GM19099 (cell line): Measurements from ENCODE around the gene DOCK4.

Source experiments
- POLR2A ChIP-seq: IDR thresholded peaks from 3 replicates; pipeline ENCODE4 v1.6.1; 2011; ENCODE audit warnings: low read depth; ENCODE audit not compliant: insufficient read length; ENCODE audit errors: extremely low read depth

DOCK4 gene

DNA sequence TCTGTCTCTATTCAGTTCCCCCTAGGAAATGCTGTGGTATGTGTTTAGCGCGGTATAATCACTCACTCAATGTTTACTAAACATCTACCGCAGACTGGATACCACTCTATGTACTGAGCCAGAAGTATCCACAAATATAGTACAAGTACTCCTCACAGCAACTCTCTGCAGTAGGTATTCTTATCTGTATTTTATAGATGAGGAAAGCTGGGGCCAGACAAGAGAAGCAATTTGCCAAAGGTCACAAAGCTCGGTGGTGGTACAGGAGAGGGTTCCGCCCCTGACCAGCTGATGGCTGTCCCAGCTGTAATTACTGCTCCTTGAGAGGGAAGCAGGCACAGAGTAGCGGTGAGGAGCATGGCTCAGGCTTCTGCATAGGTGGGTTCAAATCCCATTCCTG is 184.1 kb downstream of the DOCK4 start:
- no peak for TF ChIP-seq POLR2A

DNA sequence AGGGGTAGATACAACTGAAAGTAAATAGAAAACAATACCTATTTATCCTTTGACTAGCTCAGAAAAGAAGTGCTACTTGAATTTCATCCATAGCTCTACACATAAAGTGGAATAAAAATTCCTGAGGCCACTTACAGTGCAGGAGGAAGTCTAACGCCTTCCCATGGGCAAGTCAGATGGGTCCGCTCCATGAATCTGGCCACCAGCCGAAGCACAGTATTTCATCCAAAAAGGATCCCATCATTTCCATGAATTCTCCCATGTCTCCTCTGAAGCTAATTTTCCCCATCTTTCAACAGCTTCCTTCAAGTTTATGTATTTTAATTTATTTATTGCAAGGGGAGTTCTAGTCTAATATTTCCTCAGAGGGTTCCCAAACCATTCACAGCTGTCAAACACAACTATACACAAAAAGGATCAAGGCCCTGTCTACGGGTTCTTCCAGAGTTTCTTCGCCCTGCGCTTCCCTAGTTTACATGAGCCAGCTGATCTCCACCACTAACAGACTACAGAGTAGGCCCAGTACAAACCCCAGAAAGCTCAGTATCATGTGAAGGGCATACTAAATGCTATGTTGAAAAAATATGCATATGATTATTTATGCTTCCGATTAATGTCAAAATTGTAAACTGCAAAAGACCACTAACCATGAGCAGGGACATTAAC is 184.7 kb downstream of the DOCK4 start:
- no peak for TF ChIP-seq POLR2A

DNA sequence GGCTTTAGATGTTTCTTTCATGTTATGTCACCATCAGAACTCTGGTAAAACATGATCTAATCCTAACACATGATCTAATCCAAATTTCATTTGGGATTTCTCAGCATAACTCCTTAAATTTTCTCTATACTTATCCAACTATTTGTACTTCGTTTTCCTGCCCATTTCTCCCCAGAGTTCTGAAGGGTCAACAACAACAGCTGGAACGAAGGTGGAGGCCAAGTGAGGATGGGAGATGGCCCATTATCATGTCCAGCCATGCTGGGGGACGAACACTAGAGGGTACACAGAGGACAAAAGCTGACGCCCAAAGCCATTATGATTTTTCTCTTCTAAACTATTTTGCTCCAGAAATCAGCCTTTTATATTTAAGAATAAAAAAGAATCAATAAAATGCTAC is 185.4 kb downstream of the DOCK4 start:
- TF ChIP-seq POLR2A, result no peak

DNA sequence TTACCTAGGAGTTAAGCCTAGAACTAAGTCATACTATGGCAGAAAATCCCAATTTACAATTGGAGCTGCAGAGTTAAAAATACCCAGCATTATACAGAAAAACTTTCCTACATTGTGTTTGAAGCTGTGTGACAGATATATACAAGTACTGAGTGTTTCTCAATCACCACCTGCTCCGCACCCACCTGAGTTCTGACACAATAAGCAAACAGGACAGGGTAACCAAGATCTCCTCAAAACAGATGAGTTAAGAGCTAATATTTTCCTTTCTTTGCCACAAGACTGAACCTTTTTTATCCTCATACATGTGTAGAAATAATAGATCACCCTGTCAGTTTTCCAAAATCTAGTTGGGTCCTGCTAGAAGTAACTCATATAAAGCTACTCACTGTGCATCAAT is 186.3 kb downstream of the DOCK4 start:
- TF ChIP-seq POLR2A, result no peak

DNA sequence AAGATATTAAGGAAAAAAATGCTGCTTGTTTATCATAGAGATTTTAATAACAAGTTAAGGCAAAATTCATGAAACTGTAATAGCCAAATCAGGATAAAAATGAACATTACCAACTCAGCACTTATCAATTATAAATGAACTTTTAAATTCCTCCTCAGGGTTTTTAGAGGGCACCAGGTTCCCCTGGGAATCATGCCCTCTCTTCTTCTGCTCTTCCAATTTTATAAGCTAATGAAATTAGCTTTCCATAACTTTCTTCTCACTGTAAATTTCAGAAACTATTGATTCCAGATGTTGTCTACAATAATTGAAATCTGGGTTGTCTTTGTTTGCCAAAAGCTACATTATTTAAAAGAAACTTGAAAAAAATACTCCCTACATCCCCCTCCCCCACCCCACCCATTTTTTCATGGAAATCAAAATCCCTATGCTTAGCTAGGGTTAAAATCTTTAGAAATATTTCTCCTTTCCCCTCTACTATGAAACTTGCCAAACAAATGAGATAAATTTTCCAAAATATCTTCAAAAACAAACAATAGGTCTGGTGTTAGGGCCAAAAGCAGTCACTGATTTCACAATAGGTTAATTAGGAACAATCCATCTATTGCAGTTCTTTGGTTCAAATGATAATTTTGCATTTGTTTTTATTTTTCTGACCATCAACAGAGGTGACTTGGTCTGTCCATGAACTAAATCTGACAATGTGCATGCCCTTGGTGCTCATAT is 187.7 kb downstream of the DOCK4 start:
- TF ChIP-seq POLR2A, result no peak

DNA sequence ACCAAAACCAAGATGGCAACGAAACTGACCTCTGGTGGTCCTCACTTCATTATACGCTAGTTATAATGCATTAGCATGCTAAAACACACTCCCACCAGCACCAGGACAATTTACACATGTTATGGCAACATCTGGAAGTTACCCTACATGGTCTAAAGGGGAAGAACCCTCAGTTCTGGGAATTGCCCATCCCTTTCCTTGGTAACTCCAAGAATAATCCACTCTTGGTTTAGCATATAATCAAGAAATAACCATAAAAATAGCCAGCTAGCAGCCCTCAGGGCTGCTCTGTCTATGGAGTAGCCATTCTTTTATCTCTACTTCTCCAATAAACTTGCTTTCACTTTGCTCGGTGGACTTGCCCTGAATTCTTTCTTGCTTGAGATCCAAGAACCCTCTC is 191.1 kb downstream of the DOCK4 start:
- TF ChIP-seq POLR2A, result no peak

DNA sequence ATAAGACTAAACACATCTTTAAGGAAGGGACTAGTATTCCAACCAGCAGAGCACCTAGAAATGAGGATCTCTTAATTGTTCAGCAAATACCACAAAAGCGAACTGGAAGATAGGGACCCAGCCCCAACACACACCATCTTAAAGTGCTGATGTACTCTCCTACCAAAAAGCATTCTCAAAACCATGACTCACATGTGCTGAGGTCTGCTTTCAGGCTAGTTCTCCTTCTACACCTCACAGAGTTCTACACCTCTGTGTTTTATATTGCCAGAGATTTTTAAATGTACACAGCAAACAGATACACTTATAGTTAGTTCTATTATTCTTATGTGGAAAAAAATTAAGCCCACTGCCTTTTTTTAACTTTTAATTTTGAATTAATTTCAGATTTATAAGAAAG is 191.9 kb downstream of the DOCK4 start:
- no peak for TF ChIP-seq POLR2A

DNA sequence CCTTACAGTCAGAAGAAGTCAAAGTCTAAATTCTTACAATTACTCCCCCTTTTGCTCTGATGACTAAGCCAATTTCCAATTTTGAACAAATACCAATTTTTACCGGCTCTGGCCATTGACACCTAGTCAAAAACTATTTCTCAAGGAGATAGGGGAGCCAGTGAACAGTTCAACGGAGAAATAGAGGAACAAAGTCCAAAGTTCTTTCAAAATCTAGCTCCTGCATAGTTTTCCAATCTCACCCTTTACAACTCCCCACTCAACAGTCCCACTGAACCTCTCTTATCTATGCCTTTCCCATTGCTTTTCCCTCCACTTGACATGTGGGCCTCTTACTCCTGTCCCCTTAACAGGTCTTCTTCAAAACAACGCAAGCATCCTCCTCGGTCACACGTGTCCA is 192.9 kb downstream of the DOCK4 start:
- TF ChIP-seq POLR2A, result no peak

DNA sequence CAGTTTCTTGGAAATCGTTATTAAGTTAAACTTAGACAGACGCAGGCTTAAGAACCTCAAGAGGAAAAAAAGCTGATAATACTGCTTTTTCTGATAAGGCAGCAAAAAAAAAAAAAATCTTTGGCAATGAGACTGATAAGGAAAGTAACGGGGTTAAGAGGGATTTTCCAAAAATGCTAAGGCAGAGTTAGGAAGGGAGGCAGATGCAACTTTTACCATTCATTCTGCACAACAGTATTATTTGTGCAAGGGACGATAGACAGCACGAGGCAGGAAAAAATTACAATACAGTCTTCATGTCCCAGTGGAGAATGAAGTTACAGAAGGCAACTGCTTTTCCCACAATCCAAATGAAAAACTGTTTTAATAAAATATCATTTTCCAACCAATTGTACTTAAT is 194.0 kb downstream of the DOCK4 start:
- TF ChIP-seq POLR2A, result no peak

DNA sequence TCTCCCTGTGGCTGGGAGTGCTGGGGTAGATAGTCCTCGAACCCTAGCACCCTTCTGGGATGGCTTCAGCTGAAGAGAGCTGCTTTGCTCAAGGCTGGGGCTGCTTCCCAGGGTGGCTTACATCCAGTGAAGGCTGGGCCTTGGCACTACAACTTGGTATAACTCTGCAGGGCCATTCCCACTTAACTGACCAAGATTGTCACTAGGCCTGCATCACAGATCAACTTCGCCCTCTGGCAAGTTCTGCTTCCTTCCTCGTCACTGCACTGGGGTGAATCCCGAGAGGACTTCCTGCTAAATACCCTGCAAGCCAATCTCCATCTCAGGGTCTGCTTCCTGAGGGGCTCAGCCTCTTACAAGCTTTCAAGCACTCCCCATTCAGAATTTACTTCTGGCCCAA is 195.2 kb downstream of the DOCK4 start:
- TF ChIP-seq POLR2A, result no peak

DNA sequence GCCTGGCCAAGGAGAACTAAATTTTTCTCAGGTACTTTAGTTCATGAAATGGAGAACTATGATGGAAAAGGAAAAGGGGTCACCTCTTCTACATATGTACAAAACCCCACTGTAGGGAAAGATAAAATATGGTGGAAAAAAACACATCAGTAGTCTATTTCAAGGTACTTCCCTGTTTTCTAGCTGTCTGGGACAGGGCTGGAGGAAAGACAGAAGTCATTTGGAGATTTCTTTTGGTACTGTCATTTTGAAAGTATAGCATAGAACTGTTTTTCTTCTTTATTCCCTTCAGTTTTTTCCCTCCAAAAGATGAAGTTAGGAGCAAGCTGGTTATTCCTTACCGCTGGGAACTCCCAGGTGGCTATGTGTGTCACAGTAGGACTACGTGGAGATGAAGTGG is 196.1 kb downstream of the DOCK4 start:
- TF ChIP-seq POLR2A, result no peak

DNA sequence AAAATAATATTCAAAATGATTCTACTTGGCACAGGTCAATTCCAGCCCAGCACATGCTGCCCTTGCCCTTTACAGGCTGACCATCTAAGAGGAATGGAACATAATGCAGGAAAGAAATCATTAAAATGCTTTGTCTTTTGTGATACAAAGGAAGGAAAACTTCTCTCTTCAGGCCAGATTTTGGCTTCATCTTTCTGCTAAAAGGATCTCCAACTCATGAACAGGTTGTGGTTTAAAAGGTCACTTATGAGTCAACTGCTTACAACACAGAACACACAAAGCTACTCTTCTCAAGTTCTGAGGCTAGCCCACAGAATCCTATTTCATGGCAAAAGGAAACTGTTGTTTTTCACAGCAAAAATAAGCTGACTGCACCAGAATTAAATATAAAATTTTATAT is 197.1 kb downstream of the DOCK4 start:
- no peak for TF ChIP-seq POLR2A

DNA sequence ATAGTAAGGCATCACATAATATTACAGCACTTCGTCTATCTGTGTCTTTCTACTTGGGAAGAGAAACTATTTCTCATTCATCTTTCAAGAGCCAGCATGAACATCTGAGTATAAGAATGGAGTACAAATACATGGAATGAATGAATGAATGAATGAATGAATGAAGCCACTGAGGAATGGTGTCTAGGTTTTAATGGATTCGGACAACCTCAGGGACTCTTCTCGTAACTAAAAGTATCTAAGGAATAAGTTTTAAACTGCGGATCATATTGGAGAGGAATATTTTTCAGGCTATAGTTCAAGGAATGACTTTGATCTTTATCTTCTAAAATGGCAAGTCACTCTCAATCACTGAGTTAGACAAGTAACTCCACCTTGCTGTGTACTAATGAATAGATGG is 199.0 kb downstream of the DOCK4 start:
- TF ChIP-seq POLR2A, result no peak

DNA sequence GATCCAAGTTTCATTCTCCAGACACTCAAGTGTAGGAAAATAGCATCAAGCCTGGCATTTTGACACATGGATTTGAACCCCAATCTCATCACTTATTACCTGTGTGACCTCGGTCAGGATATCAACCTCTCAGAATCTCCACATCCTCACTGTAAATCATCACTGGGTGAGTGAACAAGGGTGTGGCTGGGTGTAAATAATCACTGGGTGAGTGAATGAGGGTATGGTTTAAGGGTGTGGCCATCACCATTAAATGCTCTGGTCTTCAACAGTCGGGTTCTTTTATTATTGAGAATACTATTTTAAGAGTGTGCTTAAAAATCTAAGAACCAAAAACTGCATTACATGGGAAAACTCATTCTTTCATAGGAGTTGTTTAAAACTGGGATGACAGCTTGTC is 200.1 kb downstream of the DOCK4 start:
- TF ChIP-seq POLR2A, result no peak

DNA sequence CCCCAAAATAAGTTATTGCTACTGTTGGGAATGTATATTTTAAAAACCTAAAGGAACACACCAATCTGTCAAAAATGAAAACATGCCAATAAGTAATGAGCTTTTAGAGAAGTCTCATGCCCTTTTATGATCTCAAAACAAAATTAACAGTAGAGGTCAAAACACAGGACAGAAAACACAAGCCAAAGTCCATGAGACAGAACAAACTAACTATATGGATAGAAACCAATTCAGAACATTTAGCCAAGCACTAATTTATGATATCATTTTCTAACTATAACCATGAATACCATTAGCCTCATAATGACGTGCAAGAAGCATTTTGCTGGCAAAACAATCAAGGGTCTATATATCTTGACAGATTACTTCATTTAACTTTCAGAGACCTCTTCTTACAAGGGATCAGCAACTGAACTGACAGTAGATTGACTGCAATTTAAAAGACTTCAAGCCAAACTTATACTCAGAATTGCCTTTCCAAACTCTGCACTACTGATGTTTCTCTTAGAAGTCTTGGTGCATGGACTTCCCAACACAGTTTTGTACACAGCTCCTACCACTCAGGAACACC is 200.9 kb downstream of the DOCK4 start:
- no peak for TF ChIP-seq POLR2A

DNA sequence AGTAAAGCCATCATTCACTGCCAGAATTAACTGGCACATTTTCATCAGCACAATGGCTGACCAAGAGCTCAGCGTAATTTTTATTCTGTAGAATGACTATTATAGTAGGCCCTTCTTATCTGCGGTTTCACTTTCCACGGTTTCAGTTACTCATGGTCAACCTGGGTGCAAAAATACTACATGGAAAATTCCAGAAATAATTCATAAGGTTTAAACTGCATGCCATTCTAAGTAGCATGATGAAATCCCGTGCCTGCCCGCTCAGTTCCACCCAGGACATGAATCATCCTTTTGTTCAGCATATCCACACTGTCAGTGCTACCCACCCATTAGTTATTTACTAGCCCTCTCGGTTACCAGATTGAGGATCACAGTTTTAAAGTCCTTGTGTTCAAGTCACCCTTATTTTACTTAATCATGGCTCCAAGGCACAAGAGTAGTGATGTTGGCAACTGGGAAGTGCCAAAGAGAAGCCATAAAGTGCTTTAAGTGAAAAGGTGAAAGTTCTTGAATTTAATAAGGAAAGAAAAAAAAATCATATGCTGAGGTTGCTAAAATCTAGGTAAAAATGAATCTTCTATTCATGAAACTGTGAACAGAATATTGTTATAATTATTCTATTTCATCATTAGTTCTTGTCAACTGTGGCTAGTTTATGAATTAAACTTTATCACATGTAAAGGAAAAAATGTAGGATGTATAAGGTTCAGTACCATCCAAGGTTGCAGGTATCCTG is 204.9 kb downstream of the DOCK4 start:
- no peak for TF ChIP-seq POLR2A
